H9 (cell line): Measurements from ENCODE around the gene ARSI. TPM values are rescaled to one million over a fixed set of nuclear protein-coding genes. Genes with fewer than 3 reads are reported as not detected.

Experiments used
- DNase-seq: peaks from one replicate; pipeline ENCODE4 v3.0.0-alpha.2; 2017
- H2AFZ ChIP-seq: one replicate; pipeline ENCODE4 v1.6.1; 2013; ENCODE audit warnings: mild to moderate bottlenecking, low read length, control low read depth, moderate library complexity
- H2AK5ac ChIP-seq: 2 replicates; pipeline ENCODE4 v1.6.1; 2013; ENCODE audit warnings: low read length, control low read depth, mixed read lengths; ENCODE audit not compliant: insufficient read length
- H2BK120ac ChIP-seq: one replicate; pipeline ENCODE4 v1.6.1; 2013; ENCODE audit warnings: low read depth, mild to moderate bottlenecking, low read length, control low read depth, inconsistent platforms; ENCODE audit not compliant: poor library complexity, severe bottlenecking
- H2BK12ac ChIP-seq: 2 replicates; pipeline ENCODE4 v1.6.1; 2013; ENCODE audit warnings: low read length, control low read depth, mixed read lengths, low read depth; ENCODE audit not compliant: insufficient read length
- H2BK15ac ChIP-seq: 2 replicates; pipeline ENCODE4 v1.6.1; 2013; ENCODE audit warnings: low read depth, low read length, control low read depth
- H2BK20ac ChIP-seq: one replicate; pipeline ENCODE4 v1.6.1; 2013; ENCODE audit warnings: low read depth, mild to moderate bottlenecking, low read length, control low read depth, inconsistent platforms; ENCODE audit not compliant: poor library complexity, severe bottlenecking
- H2BK5ac ChIP-seq: 2 replicates; pipeline ENCODE4 v1.6.1; 2013; ENCODE audit warnings: low read length, control low read depth, mixed read lengths; ENCODE audit not compliant: insufficient read length
- H3K14ac ChIP-seq: 2 replicates; pipeline ENCODE4 v1.6.1; 2013; ENCODE audit warnings: low read length, control low read depth; ENCODE audit not compliant: insufficient read depth
- H3K18ac ChIP-seq: 2 replicates; pipeline ENCODE4 v1.6.1; 2013; ENCODE audit warnings: low read depth, mild to moderate bottlenecking, mixed read lengths, low read length, control low read depth; ENCODE audit not compliant: insufficient read length
- H3K23ac ChIP-seq: 2 replicates; pipeline ENCODE4 v1.6.1; 2013; ENCODE audit warnings: low read length, control low read depth, mixed read lengths, low read depth; ENCODE audit not compliant: insufficient read length
- H3K23me2 ChIP-seq: 2 replicates; pipeline ENCODE4 v1.6.1; 2013; ENCODE audit warnings: low read depth, mild to moderate bottlenecking, mixed read lengths, low read length, control low read depth; ENCODE audit not compliant: insufficient read length, poor library complexity, severe bottlenecking
- H3K27ac ChIP-seq: 2 replicates; pipeline ENCODE4 v1.5.1; 2013; ENCODE audit warnings: low read length, control low read depth, mixed read lengths, low read depth; ENCODE audit not compliant: insufficient read length
- H3K27me3 ChIP-seq: 2 replicates; pipeline ENCODE4 v1.6.1; 2013; ENCODE audit warnings: low read length, control low read depth, inconsistent platforms; ENCODE audit not compliant: insufficient read depth
- H3K4ac ChIP-seq: 2 replicates; pipeline ENCODE4 v1.6.1; 2013; ENCODE audit warnings: low read depth, mild to moderate bottlenecking, control low read depth, inconsistent platforms, low read length, moderate library complexity
- H3K4me1 ChIP-seq: 2 replicates; pipeline ENCODE4 v1.6.1; 2013; ENCODE audit warnings: low read length, control low read depth, inconsistent platforms; ENCODE audit not compliant: insufficient read depth
- H3K4me2 ChIP-seq: 2 replicates; pipeline ENCODE4 v1.6.1; 2013; ENCODE audit warnings: low read length, control low read depth, mixed read lengths; ENCODE audit not compliant: insufficient read length, insufficient read depth
- H3K56ac ChIP-seq: 2 replicates; pipeline ENCODE4 v1.6.1; 2013; ENCODE audit warnings: low read depth, mild to moderate bottlenecking, mixed read lengths, low read length, control low read depth; ENCODE audit not compliant: insufficient read length
- H3K79me1 ChIP-seq: 2 replicates; pipeline ENCODE4 v1.6.1; 2013; ENCODE audit warnings: low read depth, mild to moderate bottlenecking, moderate library complexity, low read length, control low read depth, inconsistent platforms; ENCODE audit not compliant: insufficient read depth, poor library complexity, severe bottlenecking
- H3K79me2 ChIP-seq: 2 replicates; pipeline ENCODE4 v1.6.1; 2013; ENCODE audit warnings: low read length, control low read depth, inconsistent platforms; ENCODE audit not compliant: insufficient read depth
- H3K9ac ChIP-seq: 2 replicates; pipeline ENCODE4 v1.6.1; 2013; ENCODE audit warnings: low read length, control low read depth, mixed read lengths; ENCODE audit not compliant: insufficient read length; ENCODE audit errors: extremely low read depth
- H3K9me3 ChIP-seq: one replicate; pipeline ENCODE4 v1.6.1; 2013; ENCODE audit warnings: low read depth, low read length, inconsistent platforms; ENCODE audit not compliant: control insufficient read depth
- H3T11ph ChIP-seq: one replicate; pipeline ENCODE4 v1.6.1; 2013; ENCODE audit warnings: mild to moderate bottlenecking, low read length, control low read depth, inconsistent platforms
- H4K20me1 ChIP-seq: one replicate; pipeline ENCODE4 v1.6.1; 2013; ENCODE audit not compliant: control insufficient read depth, insufficient read length, insufficient read depth
- H4K5ac ChIP-seq: 2 replicates; pipeline ENCODE4 v1.6.1; 2013; ENCODE audit warnings: low read depth, mild to moderate bottlenecking, mixed read lengths, low read length, control low read depth; ENCODE audit not compliant: insufficient read length
- H4K8ac ChIP-seq: replicated peaks from 2 replicates; pipeline ENCODE4 v1.6.1; 2013; ENCODE audit warnings: low read length, control low read depth, mixed read lengths, low read depth; ENCODE audit not compliant: insufficient read length
- H4K91ac ChIP-seq: 2 replicates; pipeline ENCODE4 v1.6.1; 2013; ENCODE audit warnings: low read depth, mild to moderate bottlenecking, moderate library complexity, mixed read lengths, low read length, control low read depth; ENCODE audit not compliant: insufficient read length
- H3K27ac Mint-ChIP-seq, 3 experiments: 2 replicates in 2 of 3; 3 replicates in 1 of 3; pipeline ENCODE4 v1.8.0; 2020 to 2021; ENCODE audit warnings: mixed read lengths in 3 of 3, mild to moderate bottlenecking in 1 of 3, moderate library complexity in 1 of 3
- H3K27me3 Mint-ChIP-seq: 2 replicates; pipeline ENCODE4 v1.8.0; 2021; ENCODE audit warnings: low read depth, mild to moderate bottlenecking, moderate library complexity, mixed read lengths
- H3K36me3 Mint-ChIP-seq, 3 experiments: 2 replicates in 2 of 3; 3 replicates in 1 of 3; pipeline ENCODE4 v1.8.0; 2020 to 2021; ENCODE audit warnings: low read depth in 3 of 3, mixed read lengths in 3 of 3; ENCODE audit not compliant: insufficient read depth in 1 of 3
- H3K4me1 Mint-ChIP-seq, 2 experiments: 2 replicates each; pipeline ENCODE4 v1.8.0; 2020; ENCODE audit warnings: mixed read lengths in 2 of 2
- H3K4me3 Mint-ChIP-seq, 2 experiments: 2 replicates in 1 of 2; 3 replicates in 1 of 2; pipeline ENCODE4 v1.8.0; 2020 to 2021; ENCODE audit warnings: mild to moderate bottlenecking in 2 of 2, mixed read lengths in 2 of 2, moderate library complexity in 1 of 2
- H3K9me3 Mint-ChIP-seq, 2 experiments: 2 replicates in 1 of 2; 3 replicates in 1 of 2; pipeline ENCODE4 v1.8.0; 2020; ENCODE audit warnings: mild to moderate bottlenecking in 2 of 2, mixed read lengths in 2 of 2, moderate library complexity in 1 of 2
- WGBS: extraction: QIAGEN DNeasy Blood & Tissue Kit; methylation state at CpG from one replicate; pipeline ENCODE4 v1.1.7; 2013; ENCODE audit warnings: missing lambda C conversion rate, low lambda C conversion rate, mixed read lengths; ENCODE audit not compliant: insufficient read length; ENCODE audit errors: extremely low coverage; 5-methylcytosine and 5-hydroxymethylcytosine counted together
- total RNA-seq: library from RNA; stranded (reverse); gene quantifications from 2 replicates; pipeline ENCODE4 v1.2.1, GENCODE V29; 2021
- TF ChIP-seq, protein P1 (sequence below): fragments of 200-600 bp; sonication (generic); conservative IDR thresholded peaks from 3 replicates; pipeline ENCODE4 v1.8.0; 2021; ENCODE audit warnings: antibody characterized with exemption, mild to moderate bottlenecking

ARSI gene
- total RNA-seq, 1 experiment from 2014 or later, result 1.7 TPM

DNA sequence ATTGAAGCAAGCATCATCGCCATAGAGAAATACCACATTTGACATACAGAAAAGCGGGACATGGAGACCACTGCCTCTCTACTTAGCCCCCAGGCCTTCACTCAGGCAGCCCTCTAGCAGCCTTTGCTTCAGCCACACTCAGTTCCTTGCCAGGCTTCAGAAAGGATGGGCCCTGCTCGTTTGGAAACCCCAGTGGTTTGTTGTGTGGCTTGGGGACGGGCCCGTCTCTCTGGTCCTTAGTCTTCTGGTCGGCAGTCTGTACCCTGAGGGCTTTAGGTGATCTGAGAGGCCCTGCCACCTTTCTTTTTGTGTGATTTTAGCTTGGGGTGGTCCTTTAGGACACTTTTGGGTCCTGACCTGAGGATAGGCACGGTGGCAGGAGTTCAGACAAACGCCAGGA, 21.1 kb upstream of the ARSI start:
- peaks cover 4 to 8% of the 10 kb centered on the region in 2 experiments for H3K4me1 Mint-ChIP-seq
- no peaks in the 10 kb centered on the region for H3K9me3 Mint-ChIP-seq
- Histone ChIP-seq H3K79me2 (no peaks in the 10 kb centered on the region), H3K4me1 (0 out of 2 replicates have a peak, but pooled peaks cover 2% of the 10 kb centered on the region), H2AK5ac (no peak overlapping the region), H3T11ph (no peak overlapping the region), H3K18ac (no peak overlapping the region), H3K79me1 (no peaks in the 10 kb centered on the region), H4K20me1 (no peaks in the 10 kb centered on the region), H3K9me3 (no peaks in the 10 kb centered on the region), H3K27ac (no peak overlapping the region), H3K23me2 (no peaks in the 10 kb centered on the region), H4K91ac (no peak overlapping the region), H2AFZ (no peak overlapping the region), H3K4me2 (no peak overlapping the region), H3K23ac (no peak overlapping the region), H3K56ac (no peak overlapping the region), H2BK20ac (no peak overlapping the region), H3K9ac (no peak overlapping the region), H2BK15ac (no peak overlapping the region), H4K5ac (no peak overlapping the region), H2BK5ac (no peak overlapping the region), H3K27me3 (no peaks in the 10 kb centered on the region), H2BK120ac (no peak overlapping the region), H2BK12ac (no peak overlapping the region), H4K8ac (no peak overlapping the region), H3K4ac (no peak overlapping the region), H3K14ac (no peak overlapping the region)
- H3K4me3 Mint-ChIP-seq, result no peak overlapping the region
- H3K36me3 Mint-ChIP-seq, result no peaks in the 10 kb centered on the region
- no peak for DNase-seq
- no peak overlapping the region for H3K27ac Mint-ChIP-seq
- H3K27me3 Mint-ChIP-seq, result no peaks in the 10 kb centered on the region; the same call in 1 of the 2 replicates
- WGBS, result no CpG with 5 or more reads among the region's 8 CpGs
- TF ChIP-seq, protein P1, sequence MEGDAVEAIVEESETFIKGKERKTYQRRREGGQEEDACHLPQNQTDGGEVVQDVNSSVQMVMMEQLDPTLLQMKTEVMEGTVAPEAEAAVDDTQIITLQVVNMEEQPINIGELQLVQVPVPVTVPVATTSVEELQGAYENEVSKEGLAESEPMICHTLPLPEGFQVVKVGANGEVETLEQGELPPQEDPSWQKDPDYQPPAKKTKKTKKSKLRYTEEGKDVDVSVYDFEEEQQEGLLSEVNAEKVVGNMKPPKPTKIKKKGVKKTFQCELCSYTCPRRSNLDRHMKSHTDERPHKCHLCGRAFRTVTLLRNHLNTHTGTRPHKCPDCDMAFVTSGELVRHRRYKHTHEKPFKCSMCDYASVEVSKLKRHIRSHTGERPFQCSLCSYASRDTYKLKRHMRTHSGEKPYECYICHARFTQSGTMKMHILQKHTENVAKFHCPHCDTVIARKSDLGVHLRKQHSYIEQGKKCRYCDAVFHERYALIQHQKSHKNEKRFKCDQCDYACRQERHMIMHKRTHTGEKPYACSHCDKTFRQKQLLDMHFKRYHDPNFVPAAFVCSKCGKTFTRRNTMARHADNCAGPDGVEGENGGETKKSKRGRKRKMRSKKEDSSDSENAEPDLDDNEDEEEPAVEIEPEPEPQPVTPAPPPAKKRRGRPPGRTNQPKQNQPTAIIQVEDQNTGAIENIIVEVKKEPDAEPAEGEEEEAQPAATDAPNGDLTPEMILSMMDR, result no peak
